B cell (primary cell): ENCODE measurements around the gene ZNF554. TPM values are rescaled to one million over a fixed set of nuclear protein-coding genes. Genes with fewer than 3 reads are reported as not detected.
"Not testable (repeated sequence)": the region's sequence is repeated elsewhere in the genome, so short reads cannot be mapped to it uniquely, and the experiment has no call there.

Experiments
- ATAC-seq: fragments of 200-7000 bp; cut with Tn5 transposase; one replicate; pipeline ENCODE4 v1.10.0; 2021; ENCODE audit warnings: low read depth, mild to moderate bottlenecking, moderate number of reproducible peaks, moderate library complexity
- CTCF ChIA-PET: fragments of 350-600 bp; sonication (Branson Sonifier 250); formaldehyde crosslinking; loops from one replicate; lab custom pipeline; 2021; ENCODE audit warnings: antibody characterized with exemption, inconsistent platforms; lab: Charles Lee
- POLR2A ChIA-PET: fragments of 350-600 bp; sonication (Branson Sonifier 250); formaldehyde crosslinking; loops from one replicate; lab custom pipeline; 2021; ENCODE audit warnings: antibody characterized with exemption; lab: Charles Lee
- DNase-seq: peaks from one replicate; pipeline ENCODE4 v3.0.0; 2013
- H2AFZ ChIP-seq: 2 replicates; pipeline ENCODE4 v1.6.1; 2012; ENCODE audit warnings: mild to moderate bottlenecking, low read depth, low read length; ENCODE audit not compliant: insufficient read depth, poor library complexity, severe bottlenecking
- H3K27ac ChIP-seq, 2 donors: 1 replicate in 1 of 2; 2 replicates in 1 of 2; pipeline ENCODE4 v1.5.1; 2012 to 2013; ENCODE audit warnings: low read length in 2 of 2, mild to moderate bottlenecking in 2 of 2, moderate library complexity in 1 of 2
- H3K27me3 ChIP-seq, 4 experiments: fragments of 200-600 bp in 1 of 4; sonication (generic) in 1 of 4; replicated peaks in 1 of 4; 1 replicate in 2 of 4; 2 replicates in 2 of 4; pipeline versions ENCODE4 v1.6.1 to v1.7.0; 2013 to 2016; ENCODE audit warnings: low read length in 3 of 4, mild to moderate bottlenecking in 2 of 4, mixed read lengths in 1 of 4, moderate library complexity in 1 of 4; ENCODE audit not compliant: insufficient read depth in 4 of 4, control insufficient read depth in 3 of 4; ENCODE audit errors: control extremely low read depth in 1 of 4
- H3K36me3 ChIP-seq, 2 experiments: replicated peaks in 1 of 2; 1 replicate in 1 of 2; 2 replicates in 1 of 2; pipeline versions ENCODE4 v1.6.1 to v1.7.1; 2013; ENCODE audit warnings: low read length in 1 of 2; ENCODE audit not compliant: insufficient read depth in 2 of 2, control insufficient read depth in 1 of 2; ENCODE audit errors: control extremely low read depth in 1 of 2, extremely low read depth in 1 of 2
- H3K4me1 ChIP-seq, 2 donors: fragments of 200-600 bp in 1 of 2; sonication (generic) in 1 of 2; 1 replicate in 1 of 2; 2 replicates in 1 of 2; pipeline versions ENCODE4 v1.5.1 to v1.6.1; 2013 to 2017; ENCODE audit warnings: low read length in 2 of 2; ENCODE audit not compliant: control insufficient read depth in 2 of 2, insufficient read depth in 2 of 2
- H3K4me2 ChIP-seq: replicated peaks from 2 replicates; pipeline ENCODE3; 2012; ENCODE audit warnings: mild to moderate bottlenecking, low read depth, low read length; ENCODE audit not compliant: poor library complexity, severe bottlenecking
- H3K4me3 ChIP-seq, 5 experiments: fragments of 200-600 bp in 1 of 5; sonication (generic) in 1 of 5; 1 replicate in 3 of 5; 2 replicates in 2 of 5; pipeline versions ENCODE4 v1.5.1 to v1.7.0; 2011 to 2016; ENCODE audit warnings: low read length in 4 of 5, mild to moderate bottlenecking in 4 of 5, low read depth in 2 of 5, control low read depth in 1 of 5, moderate library complexity in 1 of 5; ENCODE audit not compliant: insufficient read depth in 1 of 5; ENCODE audit errors: control extremely low read depth in 1 of 5, extremely low read depth in 1 of 5
- H3K79me2 ChIP-seq: fragments of 200-600 bp; sonication (generic); one replicate; pipeline ENCODE4 v1.6.0; 2016; ENCODE audit warnings: low read length; ENCODE audit not compliant: control insufficient read depth, insufficient read depth
- H3K9ac ChIP-seq: fragments of 200-600 bp; sonication (generic); 2 replicates; pipeline ENCODE4 v1.6.1; 2017; ENCODE audit warnings: mild to moderate bottlenecking, low read length, moderate library complexity
- H3K9me3 ChIP-seq, 3 donors: one replicate each; pipeline versions ENCODE4 v1.6.1 to v1.7.1; 2013; ENCODE audit warnings: low read length in 2 of 3; ENCODE audit not compliant: control insufficient read depth in 2 of 3, insufficient read depth in 1 of 3; ENCODE audit errors: control extremely low read depth in 1 of 3
- H4K20me1 ChIP-seq: 2 replicates; pipeline ENCODE4 v1.6.0; 2012; ENCODE audit warnings: mild to moderate bottlenecking, low read length; ENCODE audit not compliant: insufficient read depth, control insufficient read depth, poor library complexity, severe bottlenecking
- H3K27ac Mint-ChIP-seq: one replicate; pipeline ENCODE4 v1.8.0; 2021; ENCODE audit warnings: mixed read lengths
- H3K27me3 Mint-ChIP-seq: one replicate; pipeline ENCODE4 v1.8.0; 2021; ENCODE audit warnings: mixed read lengths
- H3K4me1 Mint-ChIP-seq: one replicate; pipeline ENCODE4 v1.8.0; 2021; ENCODE audit warnings: mixed read lengths
- H3K4me3 Mint-ChIP-seq: one replicate; pipeline ENCODE4 v1.8.0; 2021; ENCODE audit warnings: mixed read lengths
- H3K9me3 Mint-ChIP-seq: one replicate; pipeline ENCODE4 v1.8.0; 2022; ENCODE audit warnings: mixed read lengths; ENCODE audit not compliant: insufficient read depth
- CTCF ChIP-seq: fragments of 200-600 bp; IDR thresholded peaks from one replicate; pipeline ENCODE4 v1.8.0; 2022; ENCODE audit warnings: antibody characterized with exemption, mild to moderate bottlenecking
- EZH2 ChIP-seq: IDR thresholded peaks from 2 replicates; pipeline ENCODE4 v1.6.1; 2012; ENCODE audit warnings: borderline replicate concordance, low read depth, mild to moderate bottlenecking, moderate library complexity, low read length; ENCODE audit not compliant: insufficient read depth, poor library complexity, severe bottlenecking
- WGBS: methylation state at CpG from one replicate; pipeline ENCODE4 v1.1.5; 2013; ENCODE audit warnings: missing lambda C conversion rate; ENCODE audit not compliant: insufficient coverage; 5-methylcytosine and 5-hydroxymethylcytosine counted together
- intact Hi-C: fragments of 100-400 bp; cut with micrococcal nuclease; formaldehyde crosslinking; loops from one replicate; pipeline ENCODE4 v1.10.0; 2022
- polyA plus RNA-seq: library from polyadenylated mRNA; depleted of rRNA; stranded (reverse); fragments of >200 nt; gene quantifications from 2 replicates; pipeline ENCODE4 v1.2.3, GENCODE V29; 2012
- total RNA-seq, 2 donors: library from RNA; stranded (reverse); fragments of 120-200 nt in 1 of 2; gene quantifications; 1 replicate in 1 of 2; 2 replicates in 1 of 2; pipeline versions ENCODE4 v1.2.3 to v1.2.4, GENCODE V29; 2013 to 2022

ZNF554 gene
- total and polyA plus RNA-seq, 2 donors (not counting 1 experiment from before 2014, with no cell fraction given) = 2.8 to 5.9 TPM

- no peak overlapping the region for H3K27ac ChIP-seq
- peaks cover 0 to 14% of the 10 kb centered on the region in 2 donors for H3K4me1 ChIP-seq
- WGBS = 80% methylated on average over 15 of the region's 16 CpGs
- H3K27ac Mint-ChIP-seq = no peak overlapping the region
- H3K4me1 Mint-ChIP-seq = peaks cover 29% of the 10 kb centered on the region
- peaks cover 65% of the 10 kb centered on the region for H3K79me2 ChIP-seq
- intact Hi-C loops = no loop called here
- ChIA-PET POLR2A (no interaction called here), CTCF (no interaction called here)
- H3K4me3 Mint-ChIP-seq = no peak overlapping the region
- H3K9ac ChIP-seq = no peak overlapping the region
- ATAC-seq (no peak), DNase-seq (no peak)
- peaks cover 0 to 31% of the 10 kb centered on the region in 2 experiments for H3K36me3 ChIP-seq
- no peak overlapping the region for H3K4me3 ChIP-seq
- H3K27me3 ChIP-seq = no peaks in the 10 kb centered on the region
- no peaks in the 10 kb centered on the region for H3K9me3 Mint-ChIP-seq
- TF ChIP-seq EZH2 = no peak
- TF ChIP-seq CTCF = no peak
- no peak overlapping the region for H3K4me2 ChIP-seq
- H4K20me1 ChIP-seq = no peaks in the 10 kb centered on the region
- H3K9me3 ChIP-seq = no peaks in the 10 kb centered on the region
- no peaks in the 10 kb centered on the region for H3K27me3 Mint-ChIP-seq
- no peak overlapping the region for H2AFZ ChIP-seq
Measured at GRCh38 chr19:2791876-2792275, 27.8 kb upstream of the ZNF554 start.

- intact Hi-C loops, POLR2A ChIA-PET, H3K9me3 ChIP-seq, H4K20me1 ChIP-seq, H3K27me3 ChIP-seq, H3K4me3 ChIP-seq, H3K9ac ChIP-seq, DNase-seq, H3K4me3 Mint-ChIP-seq, H3K27ac ChIP-seq, H3K27ac Mint-ChIP-seq, H3K27me3 Mint-ChIP-seq, CTCF ChIA-PET, ATAC-seq, H3K4me2 ChIP-seq, H3K9me3 Mint-ChIP-seq, H2AFZ ChIP-seq: not testable (repeated sequence)
- peaks cover 0 to 14% of the 10 kb centered on the region in 2 donors for H3K4me1 ChIP-seq
- H3K4me1 Mint-ChIP-seq = peaks cover 24% of the 10 kb centered on the region
- peaks cover 0 to 39% of the 10 kb centered on the region in 2 experiments for H3K36me3 ChIP-seq
- peaks cover 57% of the 10 kb centered on the region for H3K79me2 ChIP-seq
- 90% methylated on average over 9 of the region's 10 CpGs for WGBS
Measured at GRCh38 chr19:2792666-2793065, 27.0 kb upstream of the ZNF554 start.
